WERI-Rb-1 (cell line): ENCODE data around the gene OTOG.
A peak's percentile ranks its signal among the peaks of the same experiment; 100 is the strongest.

Source experiments
- DNase-seq: peaks from one replicate; pipeline ENCODE4 v3.0.0-alpha.2; 2020
- H3K27ac ChIP-seq: fragments of 250-450 bp; sonication (Bioruptor Pico); 2 replicates; pipeline ENCODE4 v1.5.1; 2020; ENCODE audit warnings: mild to moderate bottlenecking, moderate library complexity
- H3K27me3 ChIP-seq: fragments of 250-450 bp; sonication (Bioruptor Pico); 2 replicates; pipeline ENCODE4 v1.5.1; 2021; ENCODE audit warnings: mild to moderate bottlenecking, low read depth, moderate library complexity; ENCODE audit not compliant: insufficient read depth, severe bottlenecking
- H3K36me3 ChIP-seq: fragments of 250-450 bp; sonication (Bioruptor Pico); 2 replicates; pipeline ENCODE4 v1.5.1; 2020; ENCODE audit warnings: mild to moderate bottlenecking, moderate library complexity
- H3K4me3 ChIP-seq: 2 replicates; pipeline ENCODE4 v1.5.1; 2011; ENCODE audit warnings: low read depth, mild to moderate bottlenecking, control low read depth, low read length
- H3K9me3 ChIP-seq: fragments of 250-450 bp; sonication (Bioruptor Pico); 2 replicates; pipeline ENCODE4 v1.5.1; 2021; ENCODE audit warnings: mild to moderate bottlenecking, moderate library complexity; ENCODE audit not compliant: severe bottlenecking
- CTCF ChIP-seq: IDR thresholded peaks from 2 replicates; pipeline ENCODE4 v1.5.1; 2011; ENCODE audit warnings: low read depth, mild to moderate bottlenecking, control low read depth, inconsistent platforms, low read length

The OTOG gene

GRCh38 chr11:17515443-17516176, 31.4 kb upstream of the OTOG start:
- no peaks in the 10 kb centered on the region for H3K27me3 ChIP-seq
- H3K27ac ChIP-seq: no peak overlapping the region
- TF ChIP-seq CTCF: no peak
- DNase-seq: no peak
- H3K4me3 ChIP-seq: no peak overlapping the region
- H3K36me3 ChIP-seq: no peaks in the 10 kb centered on the region
- no peaks in the 10 kb centered on the region for H3K9me3 ChIP-seq

GRCh38 chr11:17516551-17517150, 30.4 kb upstream of the OTOG start:
- no peaks in the 10 kb centered on the region for H3K36me3 ChIP-seq
- no peak overlapping the region for H3K27ac ChIP-seq
- no peaks in the 10 kb centered on the region for H3K27me3 ChIP-seq
- no peak for DNase-seq
- H3K9me3 ChIP-seq: no peaks in the 10 kb centered on the region
- no peak for TF ChIP-seq CTCF
- H3K4me3 ChIP-seq: no peak overlapping the region

- DNase-seq: no peak
- no peaks in the 10 kb centered on the region for H3K36me3 ChIP-seq
- H3K9me3 ChIP-seq: no peaks in the 10 kb centered on the region
- H3K27ac ChIP-seq: no peak overlapping the region
- TF ChIP-seq CTCF: no peak
- H3K27me3 ChIP-seq: no peaks in the 10 kb centered on the region
- no peak overlapping the region for H3K4me3 ChIP-seq
Observed at GRCh38 chr11:17517186-17517585, 29.9 kb upstream of the OTOG start.

- no peak for TF ChIP-seq CTCF
- no peak for DNase-seq
- Histone ChIP-seq H3K9me3 (no peaks in the 10 kb centered on the region), H3K27me3 (no peaks in the 10 kb centered on the region), H3K4me3 (no peak overlapping the region), H3K27ac (no peak overlapping the region), H3K36me3 (no peaks in the 10 kb centered on the region)
Observed at GRCh38 chr11:17518366-17518765, 28.7 kb upstream of the OTOG start.

GRCh38 chr11:17519061-17519885, 27.8 kb upstream of the OTOG start:
- H3K27ac ChIP-seq: peak overlapping the region; percentile 2; the same call in 1 of the 2 replicates
- peak; percentile 46 for DNase-seq
- H3K9me3 ChIP-seq: no peaks in the 10 kb centered on the region
- no peaks in the 10 kb centered on the region for H3K36me3 ChIP-seq
- TF ChIP-seq CTCF: no peak
- H3K4me3 ChIP-seq: no peak overlapping the region
- H3K27me3 ChIP-seq: no peaks in the 10 kb centered on the region
